Measurements from ENCODE around the gene PLP2.

- TF ChIP-seq, protein P1, sequence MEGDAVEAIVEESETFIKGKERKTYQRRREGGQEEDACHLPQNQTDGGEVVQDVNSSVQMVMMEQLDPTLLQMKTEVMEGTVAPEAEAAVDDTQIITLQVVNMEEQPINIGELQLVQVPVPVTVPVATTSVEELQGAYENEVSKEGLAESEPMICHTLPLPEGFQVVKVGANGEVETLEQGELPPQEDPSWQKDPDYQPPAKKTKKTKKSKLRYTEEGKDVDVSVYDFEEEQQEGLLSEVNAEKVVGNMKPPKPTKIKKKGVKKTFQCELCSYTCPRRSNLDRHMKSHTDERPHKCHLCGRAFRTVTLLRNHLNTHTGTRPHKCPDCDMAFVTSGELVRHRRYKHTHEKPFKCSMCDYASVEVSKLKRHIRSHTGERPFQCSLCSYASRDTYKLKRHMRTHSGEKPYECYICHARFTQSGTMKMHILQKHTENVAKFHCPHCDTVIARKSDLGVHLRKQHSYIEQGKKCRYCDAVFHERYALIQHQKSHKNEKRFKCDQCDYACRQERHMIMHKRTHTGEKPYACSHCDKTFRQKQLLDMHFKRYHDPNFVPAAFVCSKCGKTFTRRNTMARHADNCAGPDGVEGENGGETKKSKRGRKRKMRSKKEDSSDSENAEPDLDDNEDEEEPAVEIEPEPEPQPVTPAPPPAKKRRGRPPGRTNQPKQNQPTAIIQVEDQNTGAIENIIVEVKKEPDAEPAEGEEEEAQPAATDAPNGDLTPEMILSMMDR (IDR thresholded peaks at IDR 0.05) = no peak
- TF ChIP-seq POLR2A (IDR thresholded peaks at IDR 0.05) = no peak
These were observed 5.7 kb downstream of the PLP2 start for GRCh38 chrX:49177338-49177833.
